IMR-90 (cell line): ENCODE measurements around the gene LMNTD2. TPM values are rescaled to one million over a fixed set of nuclear protein-coding genes. Genes with fewer than 3 reads are reported as not detected.

Experiments used
- ATAC-seq: fragments of 200-7000 bp; cut with Tn5 transposase; 2 replicates; pipeline ENCODE4 v1.9.1; 2020; ENCODE audit warnings: low read depth, mild to moderate bottlenecking, moderate library complexity
- BruUV-seq: library from RNA; stranded (reverse); fragments of 400-500 nt; replicated peaks from 2 replicates; lab custom pipeline; 2021; lab: Mats Ljungman, UMichigan
- CTCF ChIA-PET: fragments of 300-600 bp; formaldehyde crosslinking; extraction: SDS; loops from one replicate; lab custom pipeline; 2021; ENCODE audit warnings: antibody characterized with exemption; lab: Yijun Ruan, JAX
- POLR2A ChIA-PET: fragments of 300-600 bp; sonication (Branson Sonifier 250); formaldehyde crosslinking; loops from one replicate; lab custom pipeline; 2022; ENCODE audit warnings: antibody characterized with exemption; ENCODE audit not compliant: unreplicated experiment; lab: Charles Lee
- DNase-seq: peaks from one replicate; pipeline ENCODE4 v3.0.0; 2013
- H2AFZ ChIP-seq: replicated peaks from 2 replicates; pipeline ENCODE3; 2013; ENCODE audit warnings: low read length, mild to moderate bottlenecking; ENCODE audit not compliant: poor library complexity
- H2AK5ac ChIP-seq: 2 replicates; pipeline ENCODE4 v1.6.1; 2013; ENCODE audit warnings: low read depth, low read length, inconsistent platforms
- H2AK9ac ChIP-seq: replicated peaks from 2 replicates; pipeline ENCODE3; 2013; ENCODE audit warnings: mild to moderate bottlenecking, low read depth, low read length, moderate library complexity; ENCODE audit not compliant: poor library complexity
- H2BK120ac ChIP-seq: 2 replicates; pipeline ENCODE4 v1.6.1; 2013; ENCODE audit warnings: low read depth, low read length, inconsistent platforms
- H2BK15ac ChIP-seq: 3 replicates; pipeline ENCODE4 v1.6.1; 2013; ENCODE audit warnings: low read depth, low read length, inconsistent platforms
- H2BK20ac ChIP-seq: 2 replicates; pipeline ENCODE4 v1.6.1; 2013; ENCODE audit warnings: low read depth, mild to moderate bottlenecking, inconsistent platforms, low read length, moderate library complexity
- H2BK5ac ChIP-seq: 2 replicates; pipeline ENCODE4 v1.6.1; 2013; ENCODE audit warnings: mild to moderate bottlenecking, low read depth, low read length, inconsistent platforms; ENCODE audit not compliant: poor library complexity, severe bottlenecking
- H3K14ac ChIP-seq: replicated peaks from 2 replicates; pipeline ENCODE4 v1.6.1; 2013; ENCODE audit warnings: low read depth, low read length, inconsistent platforms
- H3K18ac ChIP-seq: 2 replicates; pipeline ENCODE4 v1.6.1; 2013; ENCODE audit warnings: low read depth, low read length, control low read depth
- H3K23ac ChIP-seq: 2 replicates; pipeline ENCODE4 v1.6.1; 2013; ENCODE audit warnings: low read depth, low read length, inconsistent platforms
- H3K27ac ChIP-seq: 2 replicates; pipeline ENCODE4 v1.5.1; 2013; ENCODE audit warnings: mild to moderate bottlenecking, control low read depth, low read length; ENCODE audit not compliant: insufficient read depth
- H3K27me3 ChIP-seq: 2 replicates; pipeline ENCODE4 v1.6.1; 2013; ENCODE audit warnings: low read length; ENCODE audit not compliant: control insufficient read depth, insufficient read depth
- H3K36me3 ChIP-seq: 2 replicates; pipeline ENCODE4 v1.6.1; 2013; ENCODE audit warnings: low read length, mixed read lengths; ENCODE audit not compliant: control insufficient read depth, insufficient read depth
- H3K4ac ChIP-seq: 2 replicates; pipeline ENCODE4 v1.6.1; 2013; ENCODE audit warnings: low read depth, low read length, inconsistent platforms
- H3K4me1 ChIP-seq: 2 replicates; pipeline ENCODE4 v1.6.1; 2013; ENCODE audit warnings: low read length, mixed read lengths; ENCODE audit not compliant: control insufficient read depth, insufficient read depth
- H3K4me2 ChIP-seq: 2 replicates; pipeline ENCODE4 v1.6.1; 2013; ENCODE audit warnings: low read depth, mild to moderate bottlenecking, control low read depth, low read length, moderate library complexity
- H3K4me3 ChIP-seq: 2 replicates; pipeline ENCODE4 v1.5.1; 2013; ENCODE audit warnings: low read depth, mild to moderate bottlenecking, control low read depth, low read length, moderate library complexity; ENCODE audit not compliant: insufficient read depth
- H3K56ac ChIP-seq: 2 replicates; pipeline ENCODE4 v1.6.1; 2013; ENCODE audit warnings: low read length, inconsistent platforms; ENCODE audit not compliant: insufficient read depth; ENCODE audit errors: extremely low read depth
- H3K79me1 ChIP-seq, 2 experiments: 2 replicates each; pipeline ENCODE4 v1.6.1; 2013; ENCODE audit warnings: low read length in 2 of 2, inconsistent platforms in 1 of 2, low read depth in 1 of 2
- H3K9ac ChIP-seq: 2 replicates; pipeline ENCODE4 v1.6.1; 2013; ENCODE audit warnings: low read depth, low read length, control low read depth
- H3K9me1 ChIP-seq: 2 replicates; pipeline ENCODE4 v1.6.1; 2013; ENCODE audit warnings: low read length, inconsistent platforms; ENCODE audit not compliant: insufficient read depth
- H3K9me3 ChIP-seq: 2 replicates; pipeline ENCODE4 v1.6.1; 2013; ENCODE audit warnings: low read length; ENCODE audit not compliant: control insufficient read depth, insufficient read depth
- H4K20me1 ChIP-seq: 2 replicates; pipeline ENCODE4 v1.6.1; 2013; ENCODE audit warnings: low read length, inconsistent platforms; ENCODE audit not compliant: insufficient read depth
- H4K5ac ChIP-seq: 2 replicates; pipeline ENCODE4 v1.6.1; 2013; ENCODE audit warnings: mild to moderate bottlenecking, low read depth, low read length, control low read depth
- H4K8ac ChIP-seq, 2 experiments: 2 replicates each; pipeline ENCODE4 v1.6.1; 2013; ENCODE audit warnings: low read depth in 2 of 2, low read length in 2 of 2, control low read depth in 1 of 2, inconsistent platforms in 1 of 2
- H4K91ac ChIP-seq: 2 replicates; pipeline ENCODE4 v1.6.1; 2013; ENCODE audit warnings: low read depth, low read length, inconsistent platforms; ENCODE audit not compliant: insufficient read depth
- CHD1 ChIP-seq: IDR thresholded peaks from 2 replicates; pipeline ENCODE4 v1.6.1; 2012; ENCODE audit warnings: low read depth, low read length, improper control_type of control experiment
- WGBS, 2 experiments: methylation state at CpG; one replicate each; pipeline versions ENCODE4 v1.1.5 to v1.1.7; 2013; ENCODE audit warnings: missing lambda C conversion rate in 2 of 2; ENCODE audit not compliant: insufficient read length in 1 of 2; ENCODE audit errors: extremely low coverage in 2 of 2; 5-methylcytosine and 5-hydroxymethylcytosine counted together
- dilution Hi-C: fragments of 300-500 bp; cut with HindIII; formaldehyde crosslinking; loops from one replicate; pipeline ENCODE4 v1.14.3; 2018; ENCODE audit warnings: low sequenced_read_pairs; ENCODE audit not compliant: unreplicated experiment
- in situ Hi-C: fragments of 300-500 bp; cut with MboI; formaldehyde crosslinking; loops from 3 replicates; pipeline ENCODE4 v1.14.3; 2019; ENCODE audit warnings: low sequenced_read_pairs, inconsistent platforms, mixed read lengths
- intact Hi-C: fragments of 100-400 bp; cut with micrococcal nuclease; formaldehyde crosslinking; loops from 2 replicates; pipeline ENCODE4 v1.10.0; 2022
- polyA plus RNA-seq, 3 experiments: library from polyadenylated mRNA; depleted of rRNA; stranded (reverse); fragments of >200 nt; gene quantifications; 2 replicates each; pipeline ENCODE4 v1.2.3, GENCODE V29; 2012; ENCODE audit warnings: low replicate concordance in 1 of 3
- total RNA-seq: library from RNA; depleted of rRNA; stranded (reverse); fragments of >200 nt; gene quantifications from 2 replicates; pipeline ENCODE4 v1.2.3, GENCODE V29; 2012

LMNTD2 gene
- total and polyA plus RNA-seq, 2 of the 4 experiments (the other 2 are of a cell fraction): 0.18 to 1.3 TPM

GRCh38 chr11:577611-577894, 17.0 kb upstream of the LMNTD2 start:
- H2BK20ac ChIP-seq: no peak overlapping the region
- H3K9me3 ChIP-seq: no peaks in the 10 kb centered on the region
- TF ChIP-seq CHD1: no peak
- no peak overlapping the region; the same call in 1 of the 2 replicates for H3K23ac ChIP-seq
- peaks cover 16% of the 10 kb centered on the region for H3K4me1 ChIP-seq
- H4K20me1 ChIP-seq: peaks cover 60% of the 10 kb centered on the region
- H4K8ac ChIP-seq: no peak overlapping the region
- H3K79me1 ChIP-seq: peaks cover 2 to 40% of the 10 kb centered on the region in 2 experiments; a peak in 3 of 4 replicates
- no peaks in the 10 kb centered on the region; the same call in 1 of the 2 replicates for H3K27me3 ChIP-seq
- no peak overlapping the region for H2AK5ac ChIP-seq
- H3K14ac ChIP-seq: 0 out of 2 replicates have a peak overlapping the region, but pooled peaks have one; percentile 0
- H2BK5ac ChIP-seq: no peak overlapping the region
- dilution Hi-C loops: no loop called here
- no peak overlapping the region for H4K91ac ChIP-seq
- DNase-seq (no peak), ATAC-seq (no peak)
- H3K9me1 ChIP-seq: peaks cover 18% of the 10 kb centered on the region
- H3K9ac ChIP-seq: peak overlapping the region; percentile 97
- ChIA-PET POLR2A (no interaction called here), CTCF (no interaction called here)
- H4K5ac ChIP-seq: no peak overlapping the region
- H2BK15ac ChIP-seq: no peak overlapping the region
- H3K27ac ChIP-seq: peak overlapping the region; percentile 87
- in situ Hi-C loops: no loop called here
- WGBS, 2 experiments: 50% methylated on average over 1 of the region's 6 CpGs; no CpG with 5 or more reads in 1 of the 2 experiments
- no peak overlapping the region for H3K18ac ChIP-seq
- intact Hi-C loops: no loop called here
- H2BK120ac ChIP-seq: no peak overlapping the region
- H3K4ac ChIP-seq: no peak overlapping the region
- no peak overlapping the region for H3K56ac ChIP-seq
- peak overlapping the region; percentile 61 for H3K4me3 ChIP-seq
- peak overlapping the region; percentile 95 for H3K4me2 ChIP-seq
- peaks cover 9% of the 10 kb centered on the region for H3K36me3 ChIP-seq
- H2AK9ac ChIP-seq: no peak overlapping the region
- H2AFZ ChIP-seq: no peak overlapping the region
- no TSS peak for BruUV-seq
